H9 (cell line): ENCODE measurements around the gene OIT3. TPM values are rescaled to one million over a fixed set of nuclear protein-coding genes. Genes with fewer than 3 reads are reported as not detected.

ENCODE experiments used
- DNase-seq: peaks from one replicate; pipeline ENCODE4 v3.0.0-alpha.2; 2017
- H2AFZ ChIP-seq: one replicate; pipeline ENCODE4 v1.6.1; 2013; ENCODE audit warnings: mild to moderate bottlenecking, low read length, control low read depth, moderate library complexity
- H2AK5ac ChIP-seq: 2 replicates; pipeline ENCODE4 v1.6.1; 2013; ENCODE audit warnings: low read length, control low read depth, mixed read lengths; ENCODE audit not compliant: insufficient read length
- H2BK120ac ChIP-seq: one replicate; pipeline ENCODE4 v1.6.1; 2013; ENCODE audit warnings: low read depth, mild to moderate bottlenecking, low read length, control low read depth, inconsistent platforms; ENCODE audit not compliant: poor library complexity, severe bottlenecking
- H2BK12ac ChIP-seq: 2 replicates; pipeline ENCODE4 v1.6.1; 2013; ENCODE audit warnings: low read length, control low read depth, mixed read lengths, low read depth; ENCODE audit not compliant: insufficient read length
- H2BK15ac ChIP-seq: 2 replicates; pipeline ENCODE4 v1.6.1; 2013; ENCODE audit warnings: low read depth, low read length, control low read depth
- H2BK20ac ChIP-seq: one replicate; pipeline ENCODE4 v1.6.1; 2013; ENCODE audit warnings: low read depth, mild to moderate bottlenecking, low read length, control low read depth, inconsistent platforms; ENCODE audit not compliant: poor library complexity, severe bottlenecking
- H2BK5ac ChIP-seq: 2 replicates; pipeline ENCODE4 v1.6.1; 2013; ENCODE audit warnings: low read length, control low read depth, mixed read lengths; ENCODE audit not compliant: insufficient read length
- H3K14ac ChIP-seq: 2 replicates; pipeline ENCODE4 v1.6.1; 2013; ENCODE audit warnings: low read length, control low read depth; ENCODE audit not compliant: insufficient read depth
- H3K18ac ChIP-seq: 2 replicates; pipeline ENCODE4 v1.6.1; 2013; ENCODE audit warnings: low read depth, mild to moderate bottlenecking, mixed read lengths, low read length, control low read depth; ENCODE audit not compliant: insufficient read length
- H3K23ac ChIP-seq: 2 replicates; pipeline ENCODE4 v1.6.1; 2013; ENCODE audit warnings: low read length, control low read depth, mixed read lengths, low read depth; ENCODE audit not compliant: insufficient read length
- H3K23me2 ChIP-seq: 2 replicates; pipeline ENCODE4 v1.6.1; 2013; ENCODE audit warnings: low read depth, mild to moderate bottlenecking, mixed read lengths, low read length, control low read depth; ENCODE audit not compliant: insufficient read length, poor library complexity, severe bottlenecking
- H3K27ac ChIP-seq: 2 replicates; pipeline ENCODE4 v1.5.1; 2013; ENCODE audit warnings: low read length, control low read depth, mixed read lengths, low read depth; ENCODE audit not compliant: insufficient read length
- H3K27me3 ChIP-seq: 2 replicates; pipeline ENCODE4 v1.6.1; 2013; ENCODE audit warnings: low read length, control low read depth, inconsistent platforms; ENCODE audit not compliant: insufficient read depth
- H3K4ac ChIP-seq: 2 replicates; pipeline ENCODE4 v1.6.1; 2013; ENCODE audit warnings: low read depth, mild to moderate bottlenecking, control low read depth, inconsistent platforms, low read length, moderate library complexity
- H3K4me1 ChIP-seq: 2 replicates; pipeline ENCODE4 v1.6.1; 2013; ENCODE audit warnings: low read length, control low read depth, inconsistent platforms; ENCODE audit not compliant: insufficient read depth
- H3K4me2 ChIP-seq: 2 replicates; pipeline ENCODE4 v1.6.1; 2013; ENCODE audit warnings: low read length, control low read depth, mixed read lengths; ENCODE audit not compliant: insufficient read length, insufficient read depth
- H3K56ac ChIP-seq: 2 replicates; pipeline ENCODE4 v1.6.1; 2013; ENCODE audit warnings: low read depth, mild to moderate bottlenecking, mixed read lengths, low read length, control low read depth; ENCODE audit not compliant: insufficient read length
- H3K79me1 ChIP-seq: 2 replicates; pipeline ENCODE4 v1.6.1; 2013; ENCODE audit warnings: low read depth, mild to moderate bottlenecking, moderate library complexity, low read length, control low read depth, inconsistent platforms; ENCODE audit not compliant: insufficient read depth, poor library complexity, severe bottlenecking
- H3K79me2 ChIP-seq: 2 replicates; pipeline ENCODE4 v1.6.1; 2013; ENCODE audit warnings: low read length, control low read depth, inconsistent platforms; ENCODE audit not compliant: insufficient read depth
- H3K9ac ChIP-seq: 2 replicates; pipeline ENCODE4 v1.6.1; 2013; ENCODE audit warnings: low read length, control low read depth, mixed read lengths; ENCODE audit not compliant: insufficient read length; ENCODE audit errors: extremely low read depth
- H3K9me3 ChIP-seq: one replicate; pipeline ENCODE4 v1.6.1; 2013; ENCODE audit warnings: low read depth, low read length, inconsistent platforms; ENCODE audit not compliant: control insufficient read depth
- H3T11ph ChIP-seq: one replicate; pipeline ENCODE4 v1.6.1; 2013; ENCODE audit warnings: mild to moderate bottlenecking, low read length, control low read depth, inconsistent platforms
- H4K20me1 ChIP-seq: one replicate; pipeline ENCODE4 v1.6.1; 2013; ENCODE audit not compliant: control insufficient read depth, insufficient read length, insufficient read depth
- H4K5ac ChIP-seq: 2 replicates; pipeline ENCODE4 v1.6.1; 2013; ENCODE audit warnings: low read depth, mild to moderate bottlenecking, mixed read lengths, low read length, control low read depth; ENCODE audit not compliant: insufficient read length
- H4K8ac ChIP-seq: replicated peaks from 2 replicates; pipeline ENCODE4 v1.6.1; 2013; ENCODE audit warnings: low read length, control low read depth, mixed read lengths, low read depth; ENCODE audit not compliant: insufficient read length
- H4K91ac ChIP-seq: 2 replicates; pipeline ENCODE4 v1.6.1; 2013; ENCODE audit warnings: low read depth, mild to moderate bottlenecking, moderate library complexity, mixed read lengths, low read length, control low read depth; ENCODE audit not compliant: insufficient read length
- H3K27ac Mint-ChIP-seq, 3 experiments: 2 replicates in 2 of 3; 3 replicates in 1 of 3; pipeline ENCODE4 v1.8.0; 2020 to 2021; ENCODE audit warnings: mixed read lengths in 3 of 3, mild to moderate bottlenecking in 1 of 3, moderate library complexity in 1 of 3
- H3K27me3 Mint-ChIP-seq: 2 replicates; pipeline ENCODE4 v1.8.0; 2021; ENCODE audit warnings: low read depth, mild to moderate bottlenecking, moderate library complexity, mixed read lengths
- H3K36me3 Mint-ChIP-seq, 3 experiments: 2 replicates in 2 of 3; 3 replicates in 1 of 3; pipeline ENCODE4 v1.8.0; 2020 to 2021; ENCODE audit warnings: low read depth in 3 of 3, mixed read lengths in 3 of 3; ENCODE audit not compliant: insufficient read depth in 1 of 3
- H3K4me1 Mint-ChIP-seq, 2 experiments: 2 replicates each; pipeline ENCODE4 v1.8.0; 2020; ENCODE audit warnings: mixed read lengths in 2 of 2
- H3K4me3 Mint-ChIP-seq, 2 experiments: 2 replicates in 1 of 2; 3 replicates in 1 of 2; pipeline ENCODE4 v1.8.0; 2020 to 2021; ENCODE audit warnings: mild to moderate bottlenecking in 2 of 2, mixed read lengths in 2 of 2, moderate library complexity in 1 of 2
- H3K9me3 Mint-ChIP-seq, 2 experiments: 2 replicates in 1 of 2; 3 replicates in 1 of 2; pipeline ENCODE4 v1.8.0; 2020; ENCODE audit warnings: mild to moderate bottlenecking in 2 of 2, mixed read lengths in 2 of 2, moderate library complexity in 1 of 2
- CTCF ChIP-seq: fragments of 200-600 bp; sonication (generic); conservative IDR thresholded peaks from 3 replicates; pipeline ENCODE4 v1.8.0; 2021; ENCODE audit warnings: antibody characterized with exemption, mild to moderate bottlenecking
- WGBS: extraction: QIAGEN DNeasy Blood & Tissue Kit; methylation state at CpG from one replicate; pipeline ENCODE4 v1.1.7; 2013; ENCODE audit warnings: missing lambda C conversion rate, low lambda C conversion rate, mixed read lengths; ENCODE audit not compliant: insufficient read length; ENCODE audit errors: extremely low coverage; 5-methylcytosine and 5-hydroxymethylcytosine counted together
- total RNA-seq: library from RNA; stranded (reverse); gene quantifications from 2 replicates; pipeline ENCODE4 v1.2.1, GENCODE V29; 2021

The OIT3 gene
- total RNA-seq, 1 experiment from 2014 or later: not detected

DNA sequence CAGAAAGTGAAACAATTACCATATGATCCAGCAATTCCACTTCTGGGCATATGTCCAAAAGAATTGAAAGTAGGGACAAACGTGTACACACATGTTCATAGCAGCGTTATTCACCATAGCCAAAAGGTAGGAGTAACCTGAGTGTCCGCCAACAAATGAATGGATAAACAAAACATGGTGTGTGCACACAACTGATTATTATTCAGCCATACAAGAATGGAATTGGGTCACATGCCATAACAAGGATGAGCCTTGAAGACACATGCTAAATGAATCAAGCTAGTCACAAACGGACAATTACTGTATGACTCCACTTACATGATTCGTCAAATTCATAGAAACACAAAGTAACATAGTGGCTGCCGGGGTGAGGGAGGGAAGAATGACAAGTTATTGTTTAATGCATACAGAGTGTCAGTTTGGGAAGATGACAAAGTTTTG lies 4.1 kb upstream of the OIT3 start:
- no peak overlapping the region for H3K9ac ChIP-seq
- H4K20me1 ChIP-seq: no peaks in the 10 kb centered on the region
- H3K23me2 ChIP-seq: no peaks in the 10 kb centered on the region
- no peak overlapping the region for H3K18ac ChIP-seq
- H2AK5ac ChIP-seq: no peak overlapping the region
- H3K4ac ChIP-seq: no peak overlapping the region
- H3K23ac ChIP-seq: no peak overlapping the region
- no peak overlapping the region for H3T11ph ChIP-seq
- H3K36me3 Mint-ChIP-seq: peaks cover 11 to 31% (median 16%) of the 10 kb centered on the region in 3 experiments
- no peaks in the 10 kb centered on the region for H3K9me3 Mint-ChIP-seq
- no peak overlapping the region for H3K4me2 ChIP-seq
- peaks cover 12% of the 10 kb centered on the region; the same call in 1 of the 2 replicates for H3K4me1 ChIP-seq
- no peaks in the 10 kb centered on the region for H3K79me1 ChIP-seq
- H3K4me3 Mint-ChIP-seq: no peak overlapping the region
- no peak overlapping the region for H4K91ac ChIP-seq
- no peak overlapping the region for H4K8ac ChIP-seq
- H3K56ac ChIP-seq: no peak overlapping the region
- no peaks in the 10 kb centered on the region; the same call in 1 of the 2 replicates for H3K27me3 Mint-ChIP-seq
- H3K4me1 Mint-ChIP-seq: peaks cover 35 to 38% of the 10 kb centered on the region in 2 experiments
- no peak overlapping the region for H2BK15ac ChIP-seq
- no peak overlapping the region for H2BK5ac ChIP-seq
- H3K27ac Mint-ChIP-seq: no peak overlapping the region
- H4K5ac ChIP-seq: no peak overlapping the region
- no CpG with 5 or more reads among the region's 6 CpGs for WGBS
- no peak overlapping the region for H2BK20ac ChIP-seq
- no peak overlapping the region for H3K14ac ChIP-seq
- no peaks in the 10 kb centered on the region for H3K79me2 ChIP-seq
- H3K9me3 ChIP-seq: no peaks in the 10 kb centered on the region
- no peak overlapping the region for H2BK120ac ChIP-seq
- H3K27me3 ChIP-seq: no peaks in the 10 kb centered on the region
- no peak for TF ChIP-seq CTCF
- no peak overlapping the region for H3K27ac ChIP-seq
- no peak overlapping the region for H2AFZ ChIP-seq
- DNase-seq: no peak
- no peak overlapping the region for H2BK12ac ChIP-seq
